EH (cell line): ENCODE results near the gene OR8B4.
A peak's percentile ranks its signal among the peaks of the same experiment; 100 is the strongest.
"Not testable (repeated sequence)": the region's sequence is repeated elsewhere in the genome, so short reads cannot be mapped to it uniquely, and the experiment has no call there.

ENCODE experiments used
- DNase-seq: peaks from one replicate; pipeline ENCODE4 v3.0.0-alpha.2; 2015; ENCODE audit warnings: low read depth

The OR8B4 gene

DNA sequence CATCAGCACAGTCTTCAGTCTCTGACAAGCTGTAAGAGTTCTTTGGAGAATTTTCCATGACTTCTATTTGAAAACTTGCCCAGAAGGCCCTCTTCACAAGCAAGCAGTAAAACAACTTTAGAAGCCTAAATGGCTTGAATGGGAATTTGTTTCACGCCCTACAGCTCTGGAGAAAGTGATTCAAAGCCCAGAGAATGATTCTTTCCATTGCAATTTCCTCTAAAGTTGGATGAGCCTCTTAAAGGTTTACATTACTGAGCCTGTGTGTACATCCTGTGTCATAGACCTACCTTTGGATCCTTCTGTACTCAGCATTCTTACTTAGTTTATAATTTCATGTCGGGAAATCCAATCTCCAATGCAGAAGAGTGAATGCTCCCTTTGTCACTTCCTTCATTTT, 19.1 kb downstream of the OR8B4 start:
- DNase-seq, result no peak

DNA sequence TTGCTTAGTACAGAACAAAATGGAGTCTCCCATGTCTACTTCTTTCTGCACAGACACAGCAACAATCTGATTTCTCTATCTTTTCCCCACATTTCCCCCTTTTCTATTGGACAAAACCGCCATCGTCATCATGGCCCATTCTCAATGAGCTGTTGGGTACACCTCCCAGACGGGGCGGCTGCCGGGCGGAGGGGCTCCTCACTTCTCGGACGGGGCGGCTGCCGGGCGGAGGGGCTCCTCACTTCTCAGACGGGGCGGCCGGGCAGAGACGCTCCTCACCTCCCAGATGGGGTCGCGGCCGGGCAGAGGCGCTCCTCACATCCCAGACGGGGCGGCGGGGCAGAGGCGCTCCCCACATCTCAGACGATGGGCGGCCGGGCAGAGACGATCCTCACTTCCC, 21.5 kb downstream of the OR8B4 start:
- not testable (repeated sequence) for DNase-seq

DNA sequence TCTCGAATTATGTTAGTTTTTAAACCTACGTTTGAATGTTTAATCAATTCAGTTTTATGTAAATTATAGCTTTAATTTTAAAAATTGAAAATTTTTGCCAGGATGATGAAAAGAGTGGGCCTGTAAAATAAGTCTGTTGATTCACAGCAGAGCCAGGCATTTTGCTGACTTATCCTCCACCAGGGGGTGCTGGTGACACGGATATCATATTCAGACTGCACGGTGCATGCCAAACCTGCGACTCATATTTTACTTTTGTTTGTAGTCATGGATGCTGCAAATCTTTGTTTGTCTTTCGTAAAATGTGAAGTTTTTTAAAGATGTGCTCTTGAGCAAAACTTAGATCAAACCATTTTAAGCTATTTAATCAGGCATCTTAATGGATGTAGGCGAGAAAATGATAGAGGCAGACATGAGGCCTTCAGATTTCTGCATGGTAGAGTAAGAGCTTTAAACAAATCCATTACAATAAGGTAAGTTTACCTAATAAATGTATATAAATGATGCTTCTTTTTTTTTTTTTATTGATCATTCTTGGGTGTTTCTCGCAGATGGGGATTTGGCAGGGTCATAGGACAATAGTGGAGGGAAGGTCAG, 22.2 kb downstream of the OR8B4 start:
- DNase-seq, result peak; percentile 76

DNA sequence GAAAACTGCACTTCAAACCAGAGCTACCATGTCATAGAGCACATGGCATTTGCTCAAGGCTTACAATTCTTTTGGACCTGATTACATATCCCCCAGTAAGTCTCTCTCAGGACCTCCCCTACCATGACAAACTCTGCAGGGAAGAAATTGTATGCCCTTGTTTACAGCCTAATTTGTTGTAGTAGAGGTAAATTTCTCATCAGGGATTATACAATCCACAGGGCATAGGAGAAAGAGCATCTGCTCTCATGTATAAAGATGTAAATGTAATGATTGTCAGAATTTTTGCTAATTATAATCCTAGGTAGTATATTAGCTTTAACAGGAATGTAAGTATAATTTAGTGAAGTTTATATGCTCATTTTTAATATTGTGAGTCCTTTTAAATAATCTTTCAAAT, 25.7 kb downstream of the OR8B4 start, which contains the start of gene OR8B3:
TSS of gene OR8B3 (minus strand) at position 101 of the 400 bp plus-strand sequence. CDS start 1,673 bp downstream, outside the sequence.
- DNase-seq, result no peak

DNA sequence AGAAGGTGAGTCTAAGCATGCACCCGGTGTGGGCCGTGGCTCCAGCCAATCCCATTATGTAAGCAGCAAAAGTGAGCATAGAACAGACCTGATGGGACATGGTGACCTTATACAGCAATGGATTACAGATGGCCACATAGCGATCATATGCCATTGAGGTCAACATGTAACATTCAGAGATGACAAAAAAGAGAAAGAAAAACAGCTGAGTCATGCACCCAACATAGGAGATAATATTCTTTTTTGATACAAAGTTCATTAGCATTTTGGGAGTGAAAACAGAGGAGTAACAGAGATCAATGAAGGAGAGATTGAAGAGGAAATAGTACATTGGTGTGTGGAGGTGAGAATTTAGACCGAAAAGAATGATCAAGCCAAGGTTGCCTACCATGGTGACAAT, 27.8 kb downstream of the OR8B4 start:
- not testable (repeated sequence) for DNase-seq

DNA sequence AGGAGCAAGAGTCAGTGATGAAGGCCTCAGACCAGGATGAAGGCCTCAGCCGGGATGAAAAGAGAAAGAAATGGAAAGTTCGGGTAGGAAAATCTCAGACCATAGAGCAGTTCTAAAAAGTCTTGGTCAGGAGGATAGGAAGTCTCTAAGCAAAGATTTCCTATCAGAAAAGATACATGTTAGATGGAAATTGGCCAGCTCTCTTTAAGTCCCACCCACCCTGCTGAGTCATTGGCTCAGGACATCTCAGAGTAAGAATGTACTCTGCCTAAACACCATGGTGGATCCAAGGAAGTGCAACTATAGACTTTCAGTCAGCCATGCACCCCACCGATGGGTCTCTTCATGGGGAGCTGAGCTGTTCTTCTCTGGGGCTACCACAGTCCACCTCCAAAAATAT, 30.3 kb downstream of the OR8B4 start:
- peak; percentile 4 for DNase-seq

DNA sequence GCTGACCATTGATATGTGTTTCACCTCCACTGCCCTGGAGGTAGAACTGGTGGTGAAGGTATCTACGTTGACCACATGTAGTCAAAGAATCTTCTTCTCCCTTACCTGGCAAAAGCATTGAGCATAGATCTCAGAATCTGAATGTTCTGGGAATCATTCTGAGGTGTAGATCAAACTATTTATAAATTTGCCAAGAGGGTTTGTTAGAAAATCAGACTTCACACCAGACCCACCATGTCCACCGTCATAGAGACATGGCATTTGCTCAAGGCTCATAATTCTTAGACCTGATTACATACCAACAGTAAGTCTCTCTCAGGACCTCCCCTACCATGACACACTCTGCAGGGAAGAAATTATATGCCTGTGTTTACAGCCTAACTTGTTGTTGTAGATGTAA, 40.3 kb downstream of the OR8B4 start, which contains the start of gene OR8B2:
TSS of gene OR8B2 (minus strand) at position 101 of the 400 bp plus-strand sequence. CDS start 1,156 bp downstream, outside the sequence.
- no peak for DNase-seq

DNA sequence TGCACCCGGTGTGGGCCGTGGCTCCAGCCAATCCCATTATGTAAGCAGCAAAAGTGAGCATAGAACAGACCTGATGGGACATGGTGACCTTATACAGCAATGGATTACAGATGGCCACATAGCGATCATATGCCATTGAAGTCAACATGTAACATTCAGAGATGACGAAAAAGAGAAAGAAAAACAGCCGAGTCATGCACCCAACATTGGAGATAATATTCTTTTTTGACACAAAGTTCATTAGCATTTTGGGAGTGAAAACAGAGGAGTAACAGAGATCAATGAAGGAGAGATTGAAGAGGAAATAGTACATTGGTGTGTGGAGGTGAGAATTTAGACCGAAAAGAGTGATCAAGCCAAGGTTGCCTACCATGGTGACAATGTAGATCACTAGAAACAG, 41.8 kb downstream of the OR8B4 start:
- not testable (repeated sequence) for DNase-seq

DNA sequence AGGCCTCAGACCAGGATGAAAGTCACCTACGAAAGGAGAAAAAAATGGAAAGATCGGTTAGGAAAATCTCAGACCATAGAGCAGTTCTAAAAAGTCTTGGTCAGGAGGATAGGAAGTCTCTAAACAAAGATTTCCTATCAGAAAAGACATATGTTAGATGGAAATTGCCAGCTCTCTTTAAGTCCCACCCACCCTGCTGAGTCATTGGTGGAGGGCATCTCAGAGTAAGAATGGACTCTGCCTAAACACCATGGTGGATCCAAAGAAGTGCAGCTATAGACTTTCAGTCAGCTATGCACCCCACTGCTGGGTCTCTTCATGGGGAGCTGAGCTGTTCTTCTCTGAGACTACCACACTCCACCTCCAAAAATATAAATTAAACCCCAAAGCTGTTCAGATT, 44.1 kb downstream of the OR8B4 start:
- no peak for DNase-seq

DNA sequence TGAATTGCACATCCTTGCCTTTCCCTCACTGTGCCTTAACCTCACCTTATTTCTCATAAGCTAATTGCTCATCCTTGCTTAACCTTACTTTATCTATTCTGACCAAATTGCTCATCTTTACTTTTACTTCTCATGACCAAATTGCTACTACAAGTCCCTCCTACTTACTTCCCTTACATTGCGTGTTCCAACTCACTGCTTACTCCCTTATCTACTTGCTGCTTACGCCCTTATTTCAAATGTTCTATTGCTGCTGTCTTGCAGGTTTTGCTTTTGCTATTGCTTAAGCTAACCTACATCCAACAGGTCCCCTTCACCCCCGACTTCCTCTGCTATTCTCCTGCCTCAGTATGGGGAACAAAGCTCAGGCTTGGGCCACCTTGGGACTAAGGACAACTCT, 48.4 kb downstream of the OR8B4 start:
- DNase-seq, result no peak
